Activated naive CD4-positive, alpha-beta T cell treated with anti-CD3 and anti-CD28 coated beads for 36 hours (primary cell): ENCODE data around the gene C9orf152. TPM values are rescaled to one million over a fixed set of nuclear protein-coding genes. Genes with fewer than 3 reads are reported as not detected.
A peak's percentile ranks its signal among the peaks of the same experiment; 100 is the strongest.

ENCODE experiments used
- CTCF ChIA-PET: fragments of 350-600 bp; sonication (Branson Sonifier 250); formaldehyde crosslinking; loops from one replicate; lab custom pipeline; 2021; ENCODE audit warnings: antibody characterized with exemption; lab: Charles Lee
- DNase-seq: peaks from one replicate; pipeline ENCODE4 v3.0.0-alpha.2; 2020
- H3K27ac Mint-ChIP-seq: one replicate; pipeline ENCODE4 v1.8.0; 2021; ENCODE audit warnings: mild to moderate bottlenecking, mixed read lengths
- H3K27me3 Mint-ChIP-seq: one replicate; pipeline ENCODE4 v1.8.0; 2021; ENCODE audit warnings: low read depth, mixed read lengths
- H3K36me3 Mint-ChIP-seq: one replicate; pipeline ENCODE4 v1.8.0; 2021; ENCODE audit warnings: low read depth, mixed read lengths
- H3K4me1 Mint-ChIP-seq: one replicate; pipeline ENCODE4 v1.8.0; 2021; ENCODE audit warnings: low read depth, mixed read lengths
- H3K4me3 Mint-ChIP-seq: one replicate; pipeline ENCODE4 v1.8.0; 2021; ENCODE audit warnings: mild to moderate bottlenecking, moderate library complexity, mixed read lengths
- H3K9me3 Mint-ChIP-seq: one replicate; pipeline ENCODE4 v1.8.0; 2021; ENCODE audit warnings: mixed read lengths
- intact Hi-C: fragments of 100-400 bp; cut with micrococcal nuclease; formaldehyde crosslinking; loops from one replicate; pipeline ENCODE4 v1.15.1; 2023
- total RNA-seq, 2 experiments: library from RNA; stranded (reverse); gene quantifications; one replicate each; pipeline ENCODE4 v1.2.3, GENCODE V29; 2021

The C9orf152 gene
- total RNA-seq, 2 experiments from 2014 or later, result not detected

DNA sequence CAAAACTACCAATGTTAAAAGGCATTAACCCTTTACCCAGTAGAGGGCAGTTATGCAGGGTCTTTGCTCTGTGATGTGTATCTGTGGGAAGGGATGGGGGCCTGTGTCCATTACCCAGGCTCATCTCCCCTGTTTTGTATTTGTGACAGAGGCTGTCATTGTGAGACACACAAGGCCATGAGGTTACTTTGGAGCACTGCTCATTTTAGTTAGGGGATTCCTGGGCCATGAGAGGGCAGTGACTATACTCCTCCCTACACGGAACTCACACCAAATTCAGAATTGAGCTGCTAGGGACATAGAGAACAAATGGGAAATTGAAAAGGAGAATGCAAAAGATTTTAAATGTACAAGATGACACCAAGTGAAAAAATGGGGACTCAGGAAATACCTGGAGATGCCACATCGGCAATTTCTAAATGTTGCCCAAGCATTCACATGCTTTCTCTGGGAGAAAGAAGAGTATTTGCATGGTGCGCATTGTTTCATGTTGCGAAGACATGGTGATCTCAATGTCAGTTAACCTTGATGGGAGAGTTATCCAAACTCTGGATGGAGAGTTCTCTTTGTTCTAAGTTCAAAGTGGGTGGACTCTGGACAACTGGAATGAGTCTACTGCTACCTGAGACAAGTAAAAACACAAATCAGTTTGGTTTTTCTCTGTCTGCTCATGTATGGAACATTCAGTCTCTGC is 32.5 kb downstream of the C9orf152 start:
- peaks cover 6% of the 10 kb centered on the region for H3K4me1 Mint-ChIP-seq

DNA sequence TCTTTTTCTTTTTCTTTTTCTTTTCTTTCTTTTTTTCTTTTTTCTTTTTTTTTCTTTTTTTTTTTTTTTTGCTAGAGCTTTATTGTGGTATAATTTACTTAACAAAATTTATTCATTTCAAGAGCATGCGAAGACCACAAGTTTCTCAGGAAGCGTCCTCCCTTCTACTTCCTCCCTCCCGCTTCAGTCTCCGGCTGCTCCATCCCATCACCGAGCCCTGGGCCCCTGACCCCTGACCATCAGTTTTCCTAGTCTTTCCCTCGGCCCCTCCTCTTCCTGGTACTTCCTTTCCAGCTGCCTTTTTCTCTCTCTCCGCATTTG is 34.7 kb downstream of the C9orf152 start:
- no peaks in the 10 kb centered on the region for H3K9me3 Mint-ChIP-seq
- H3K36me3 Mint-ChIP-seq, result peaks cover 8% of the 10 kb centered on the region
- CTCF ChIA-PET, result interaction anchor here (0.6 to 1.0 kb wide), 2 partner anchors 12 to 290 kb away, joined by 3 read pairs; no protein-coding TSS in a partner anchor
- H3K27me3 Mint-ChIP-seq, result peaks cover 4% of the 10 kb centered on the region
- H3K4me3 Mint-ChIP-seq, result no peak overlapping the region
- intact Hi-C loops, result no loop called here
- H3K27ac Mint-ChIP-seq, result no peak overlapping the region
- no peak for DNase-seq
- H3K4me1 Mint-ChIP-seq, result peaks cover 6% of the 10 kb centered on the region

More for the DNA sequence above, 32.5 kb downstream of the C9orf152 start:
- Mint-ChIP-seq H3K27ac (no peak overlapping the region), H3K36me3 (no peaks in the 10 kb centered on the region), H3K27me3 (peaks cover 4% of the 10 kb centered on the region), H3K9me3 (peaks cover under 1% of the 10 kb centered on the region), H3K4me3 (no peak overlapping the region)
- no peak for DNase-seq
- intact Hi-C loops, result no loop called here
- CTCF ChIA-PET, result interaction anchor here (0.7 kb wide), 1 partner anchor 1146 kb away, joined by 3 read pairs; no protein-coding TSS in a partner anchor

DNA sequence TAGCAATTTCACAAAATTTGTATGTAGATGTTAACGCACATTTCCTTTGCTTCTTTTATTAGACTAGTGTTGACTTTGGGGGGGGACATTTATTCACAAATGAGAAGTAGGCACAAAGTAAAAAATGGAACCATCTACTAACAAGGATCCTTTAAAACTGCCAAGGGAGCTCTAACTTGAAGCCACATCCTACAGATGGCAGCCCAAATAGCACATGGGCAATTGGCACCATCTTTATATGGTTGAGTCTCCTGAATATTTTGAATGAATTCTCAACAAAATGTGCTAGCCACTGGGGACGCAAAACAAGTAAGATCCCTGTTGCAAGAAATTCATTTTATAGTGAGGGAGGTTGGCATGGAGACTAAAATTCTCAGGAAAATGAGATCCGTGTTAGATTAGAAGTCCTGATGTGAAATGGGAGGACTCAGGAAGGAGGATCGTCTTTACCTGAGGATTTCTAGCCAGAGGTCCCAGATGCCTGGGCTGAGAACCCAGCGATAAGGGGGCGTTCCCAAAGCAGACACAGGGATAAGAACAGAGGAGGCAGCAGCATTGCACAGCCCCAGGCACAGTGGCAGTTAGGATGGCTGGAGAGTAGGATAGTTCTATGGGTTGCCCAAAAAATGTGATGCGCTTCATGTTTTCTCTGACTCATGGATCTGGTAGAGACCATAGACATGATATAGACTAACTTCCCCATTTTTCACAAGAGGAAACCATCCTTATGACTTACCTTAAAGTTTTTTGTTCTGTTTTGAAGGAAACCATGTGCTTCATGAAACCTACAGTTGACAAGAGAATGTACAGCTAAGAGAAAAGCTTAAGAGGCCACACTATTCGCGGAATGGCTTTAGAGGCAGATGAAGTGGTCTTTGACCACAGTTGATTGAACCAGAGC is 37.4 kb downstream of the C9orf152 start:
- peaks cover 6% of the 10 kb centered on the region for H3K4me1 Mint-ChIP-seq
- DNase-seq, result no peak
- CTCF ChIA-PET, result interaction anchor here (2.2 kb wide), 1 partner anchor 13 kb away, joined by 5 read pairs; no protein-coding TSS in a partner anchor
- intact Hi-C loops, result no loop called here
- H3K27ac Mint-ChIP-seq, result no peak overlapping the region
- peaks cover 12% of the 10 kb centered on the region for H3K36me3 Mint-ChIP-seq
- peaks cover 4% of the 10 kb centered on the region for H3K27me3 Mint-ChIP-seq
- H3K4me3 Mint-ChIP-seq, result no peak overlapping the region
- H3K9me3 Mint-ChIP-seq, result no peaks in the 10 kb centered on the region

DNA sequence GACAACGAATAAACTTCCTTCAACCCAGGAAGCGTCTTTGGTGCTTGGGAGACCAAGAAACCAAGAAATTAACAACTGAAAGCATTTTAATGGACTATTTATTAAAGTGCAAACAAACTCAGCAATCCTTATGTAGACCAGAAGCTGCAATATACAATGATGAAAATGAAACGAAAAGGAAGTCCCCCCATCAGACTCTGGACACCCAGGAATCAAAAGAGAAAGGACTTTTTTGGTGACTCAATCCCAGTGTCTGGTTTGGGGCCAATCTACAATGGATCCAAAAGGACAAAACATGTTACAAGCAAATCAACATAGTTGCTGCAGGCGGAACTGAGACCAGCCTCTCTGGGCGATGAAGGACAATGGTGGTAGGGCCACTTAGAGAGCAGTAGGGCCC is 39.5 kb downstream of the C9orf152 start:
- H3K36me3 Mint-ChIP-seq, result peaks cover 12% of the 10 kb centered on the region
- H3K4me1 Mint-ChIP-seq, result peaks cover 4% of the 10 kb centered on the region
- no peaks in the 10 kb centered on the region for H3K9me3 Mint-ChIP-seq
- CTCF ChIA-PET, result no interaction called here
- no peak for DNase-seq
- no peak overlapping the region for H3K4me3 Mint-ChIP-seq
- H3K27me3 Mint-ChIP-seq, result peaks cover 2% of the 10 kb centered on the region
- intact Hi-C loops, result no loop called here
- no peak overlapping the region for H3K27ac Mint-ChIP-seq

DNA sequence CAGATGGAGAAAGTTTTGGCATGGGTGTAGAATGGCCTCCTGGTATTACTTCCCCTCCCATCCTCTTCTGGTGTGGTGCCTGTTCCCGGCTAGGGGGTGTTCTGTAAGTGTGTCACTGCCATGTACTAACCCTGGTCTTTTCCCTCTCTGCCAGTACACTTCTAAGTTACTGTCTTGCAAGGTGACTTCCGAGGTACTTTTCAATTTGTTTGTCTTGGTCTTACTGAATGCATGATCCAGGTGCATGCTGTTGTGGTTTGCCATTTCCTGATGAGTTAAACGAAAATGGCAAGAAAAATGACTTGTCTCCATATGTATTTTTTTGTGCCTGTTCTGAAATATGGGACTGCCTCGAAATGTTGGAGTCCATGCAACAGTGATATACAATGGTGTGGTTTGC is 46.0 kb downstream of the C9orf152 start:
- Mint-ChIP-seq H3K27ac (peak overlapping the region; percentile 54), H3K36me3 (peaks cover 20% of the 10 kb centered on the region), H3K4me1 (peaks cover 37% of the 10 kb centered on the region), H3K9me3 (no peaks in the 10 kb centered on the region), H3K27me3 (no peaks in the 10 kb centered on the region), H3K4me3 (no peak overlapping the region)
- DNase-seq, result peak; percentile 48
- CTCF ChIA-PET, result interaction anchor here (1.6 kb wide), 1 partner anchor 21 kb away, joined by 5 read pairs; no protein-coding TSS in a partner anchor
- intact Hi-C loops, result loop anchor here (1.0 kb wide), 1 partner anchor 14 kb away; no protein-coding TSS in a partner anchor

DNA sequence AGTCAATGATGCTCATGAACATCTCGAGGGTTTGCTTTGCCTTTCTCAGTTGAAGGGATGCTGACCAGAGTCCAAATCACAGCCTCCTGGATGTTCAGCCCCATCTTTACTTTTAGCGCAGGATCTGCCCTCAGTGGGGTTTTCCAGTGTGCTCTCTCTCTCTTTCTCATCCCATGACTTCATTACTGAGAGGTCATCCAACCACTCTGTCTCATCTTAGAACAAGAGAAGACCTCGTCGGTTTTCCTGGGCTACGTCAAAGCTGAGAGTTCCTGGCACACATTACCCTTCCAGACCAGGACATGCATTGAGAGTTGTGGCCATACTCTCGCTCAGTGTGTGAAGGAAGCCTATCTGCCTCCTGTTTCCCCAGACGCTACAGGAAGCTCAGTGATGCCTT is 47.3 kb downstream of the C9orf152 start:
- Mint-ChIP-seq H3K27me3 (no peaks in the 10 kb centered on the region), H3K4me3 (no peak overlapping the region), H3K4me1 (peaks cover 50% of the 10 kb centered on the region), H3K27ac (no peak overlapping the region), H3K9me3 (no peaks in the 10 kb centered on the region), H3K36me3 (peaks cover 18% of the 10 kb centered on the region)
- CTCF ChIA-PET, result no interaction called here
- DNase-seq, result no peak
- intact Hi-C loops, result no loop called here

DNA sequence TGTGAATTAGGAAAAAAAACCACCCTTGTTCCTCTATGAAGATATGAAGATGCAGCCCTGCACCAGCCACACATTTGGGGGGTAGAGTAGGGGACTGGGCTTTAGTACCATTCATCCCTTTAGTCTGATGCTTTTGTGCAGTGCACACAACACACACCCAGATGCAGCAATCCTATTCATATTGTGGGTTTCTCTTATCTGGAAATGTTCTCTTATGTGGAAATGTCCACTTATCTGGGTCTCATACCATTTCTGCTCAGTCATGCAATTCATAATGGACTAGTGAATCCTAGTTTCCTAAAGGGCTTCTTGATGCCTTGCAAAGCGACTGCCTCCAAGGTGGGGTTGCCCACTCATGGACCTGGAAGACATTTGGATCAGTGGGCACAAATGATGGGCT is 47.8 kb downstream of the C9orf152 start:
- intact Hi-C loops, result no loop called here
- CTCF ChIA-PET, result no interaction called here
- Mint-ChIP-seq H3K27me3 (no peaks in the 10 kb centered on the region), H3K36me3 (peaks cover 18% of the 10 kb centered on the region), H3K27ac (no peak overlapping the region), H3K9me3 (no peaks in the 10 kb centered on the region), H3K4me3 (no peak overlapping the region), H3K4me1 (peaks cover 51% of the 10 kb centered on the region)
- no peak for DNase-seq

DNA sequence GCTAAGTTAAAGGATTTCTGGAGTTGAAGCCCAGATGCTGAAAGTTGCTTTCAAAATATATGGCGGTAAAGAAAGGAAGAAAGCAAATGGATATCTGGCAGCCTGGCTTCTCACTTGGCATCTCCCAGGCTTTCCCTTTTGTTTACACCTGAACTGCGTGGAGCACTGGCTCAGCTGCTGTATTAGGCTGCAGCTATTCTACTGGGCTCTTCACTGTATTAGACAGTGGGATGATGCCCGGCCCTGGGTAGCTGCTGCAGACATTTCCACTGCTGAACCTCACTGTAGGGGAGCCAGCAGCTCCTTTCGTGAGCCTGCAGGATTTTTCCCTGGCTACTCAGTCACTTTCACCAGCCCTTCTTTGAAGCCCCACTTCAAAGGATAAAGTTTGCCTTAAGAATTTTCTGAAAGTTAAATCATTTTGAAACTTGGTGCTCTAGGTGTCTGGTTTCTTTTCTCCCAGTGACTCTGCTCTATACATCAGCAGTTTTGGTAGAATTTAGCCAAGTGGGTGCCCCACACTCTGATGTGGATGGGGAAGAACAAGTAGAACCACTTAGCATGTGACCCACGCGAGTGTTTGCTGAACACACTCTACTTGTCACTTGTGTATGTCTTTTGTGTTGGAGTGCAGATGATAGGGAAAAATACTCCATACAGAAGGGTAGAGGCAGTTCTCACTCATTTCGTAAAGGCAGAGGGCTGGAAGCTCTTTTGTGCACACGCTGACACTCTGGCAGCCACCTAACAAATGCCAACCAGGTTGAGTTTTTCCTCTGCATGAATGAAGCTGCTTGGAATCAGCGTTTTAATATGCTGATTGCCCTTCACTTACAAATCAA is 49.9 kb downstream of the C9orf152 start:
- Mint-ChIP-seq H3K36me3 (peaks cover 18% of the 10 kb centered on the region), H3K27me3 (no peaks in the 10 kb centered on the region), H3K4me1 (peaks cover 52% of the 10 kb centered on the region), H3K9me3 (no peaks in the 10 kb centered on the region), H3K4me3 (no peak overlapping the region), H3K27ac (peak overlapping the region; percentile 66)
- no peak for DNase-seq
- CTCF ChIA-PET, result interaction anchor here (0.6 to 1.7 kb wide), 6 partner anchors 15 to 261 kb away, joined by 3 to 7 read pairs (median 4); no protein-coding TSS in a partner anchor
- intact Hi-C loops, result loop anchor here (10.0 kb wide), 1 partner anchor 1043 kb away; the partner anchor contains the start of gene TMEM245

DNA sequence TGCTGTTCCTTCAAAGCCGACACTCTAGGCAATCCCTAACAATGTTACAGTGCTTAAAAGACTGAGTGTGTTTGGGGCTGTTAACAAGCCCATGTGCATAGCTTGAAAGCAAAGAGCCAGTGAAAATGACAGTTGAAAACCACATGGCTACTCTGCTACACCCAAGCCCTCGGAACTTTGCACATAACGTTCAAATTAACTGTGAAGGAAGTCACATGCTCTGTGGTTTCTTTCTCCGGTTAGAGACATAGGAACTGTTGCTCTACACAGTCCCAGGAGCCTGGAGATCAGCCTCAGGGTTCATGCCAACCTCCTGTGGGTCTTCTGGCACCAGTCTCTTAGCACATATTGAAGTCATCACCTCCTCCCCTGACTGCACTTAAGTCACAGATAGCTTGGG is 51.1 kb downstream of the C9orf152 start:
- no peaks in the 10 kb centered on the region for H3K9me3 Mint-ChIP-seq
- H3K27me3 Mint-ChIP-seq, result no peaks in the 10 kb centered on the region
- peak; percentile 46 for DNase-seq
- H3K36me3 Mint-ChIP-seq, result peaks cover 20% of the 10 kb centered on the region
- no peak overlapping the region for H3K27ac Mint-ChIP-seq
- CTCF ChIA-PET, result interaction anchor here (0.6 to 1.7 kb wide), 4 partner anchors 14 to 254 kb away, joined by 3 to 5 read pairs (median 4); no protein-coding TSS in a partner anchor
- H3K4me1 Mint-ChIP-seq, result peaks cover 52% of the 10 kb centered on the region
- H3K4me3 Mint-ChIP-seq, result no peak overlapping the region
- intact Hi-C loops, result loop anchor here (10.0 kb wide), 1 partner anchor 1042 kb away; the partner anchor contains the start of gene TMEM245

DNA sequence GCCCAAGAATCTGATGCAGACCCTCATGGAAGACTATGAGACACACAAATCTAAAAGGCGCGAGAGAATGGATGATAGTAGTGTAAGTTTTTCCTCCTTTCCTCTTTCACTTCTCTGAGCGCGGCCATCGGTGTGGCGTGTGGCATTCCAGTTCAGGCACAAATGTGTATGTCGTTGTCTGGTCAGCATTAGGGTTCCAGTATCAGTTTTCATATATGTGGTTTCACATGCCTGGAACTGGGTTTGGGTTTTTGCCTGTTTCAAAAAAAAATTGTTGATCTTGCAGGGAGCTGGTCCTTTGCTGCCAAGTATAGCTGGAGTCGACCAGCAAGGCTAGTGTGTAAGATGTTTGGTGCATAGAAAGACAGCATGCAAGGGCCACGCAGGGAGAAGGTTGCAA is 51.5 kb downstream of the C9orf152 start:
- H3K9me3 Mint-ChIP-seq, result no peaks in the 10 kb centered on the region
- H3K27ac Mint-ChIP-seq, result no peak overlapping the region
- DNase-seq, result no peak
- H3K4me3 Mint-ChIP-seq, result no peak overlapping the region
- CTCF ChIA-PET, result interaction anchor here (0.6 to 1.7 kb wide), 4 partner anchors 13 to 253 kb away, joined by 3 to 5 read pairs (median 4); no protein-coding TSS in a partner anchor
- H3K36me3 Mint-ChIP-seq, result peaks cover 20% of the 10 kb centered on the region
- H3K27me3 Mint-ChIP-seq, result no peaks in the 10 kb centered on the region
- H3K4me1 Mint-ChIP-seq, result peaks cover 48% of the 10 kb centered on the region
- intact Hi-C loops, result loop anchor here (10.0 kb wide), 1 partner anchor 1042 kb away; the partner anchor contains the start of gene TMEM245

DNA sequence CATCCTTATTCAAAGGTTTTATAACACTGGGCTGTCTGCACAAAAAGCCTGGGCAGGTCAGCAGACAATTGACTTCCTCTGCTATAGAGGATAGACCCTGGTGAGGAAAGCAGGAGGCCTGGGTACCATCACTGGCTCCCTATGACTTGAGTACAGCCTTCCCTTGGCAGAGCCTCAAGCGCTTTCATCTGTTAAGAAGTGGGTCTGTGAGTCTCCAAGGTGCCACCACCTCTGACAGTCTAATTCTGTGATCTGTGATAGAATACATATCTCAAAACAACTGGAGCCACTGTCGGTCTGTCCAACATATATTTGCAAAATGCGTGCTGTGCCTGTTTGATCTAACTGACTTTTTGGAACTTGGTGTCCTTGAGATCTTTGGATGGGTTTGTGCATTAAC is 52.2 kb downstream of the C9orf152 start:
- Mint-ChIP-seq H3K4me1 (peaks cover 46% of the 10 kb centered on the region), H3K27ac (peak overlapping the region; percentile 11), H3K4me3 (no peak overlapping the region), H3K36me3 (peaks cover 18% of the 10 kb centered on the region), H3K9me3 (no peaks in the 10 kb centered on the region), H3K27me3 (no peaks in the 10 kb centered on the region)
- CTCF ChIA-PET, result interaction anchor here (0.8 kb wide), 1 partner anchor 28 kb away, joined by 3 read pairs; no protein-coding TSS in a partner anchor
- intact Hi-C loops, result loop anchor here (10.0 kb wide), 1 partner anchor 1041 kb away; the partner anchor contains the start of gene TMEM245
- DNase-seq, result no peak
